Measurements from ENCODE around the gene PRSS53.

PRSS53 gene

GRCh38 chr16:31085873-31086628 is 2.7 kb downstream of the PRSS53 start:
- no peak overlapping the region for H3K27ac ChIP-seq (ENCODE audit: low read length)
- DNase-seq (no peak), ATAC-seq (ENCODE audit: insufficient read depth, low read depth) (no peak)
- H3K27me3 ChIP-seq (ENCODE audit: insufficient read depth, low read length, poor library complexity): no peaks in the 10 kb centered on the region
- no peak overlapping the region for H3K4me3 ChIP-seq (ENCODE audit: low read depth in 1 of 2, low read length in 2 of 2)
- H4K20me1 ChIP-seq (ENCODE audit: insufficient read depth, low read length): peaks cover 42% of the 10 kb centered on the region
- H2AFZ ChIP-seq (ENCODE audit: low read depth, low read length): no peak overlapping the region
- peaks cover 8% of the 10 kb centered on the region for H3K4me1 ChIP-seq (ENCODE audit: insufficient read depth, low read length)
- H3K9me3 ChIP-seq (ENCODE audit: insufficient read depth, low read length, severe bottlenecking): no peaks in the 10 kb centered on the region
- H3K79me2 ChIP-seq (ENCODE audit: insufficient read depth, low read length): peaks cover 20% of the 10 kb centered on the region
- H3K4me2 ChIP-seq (ENCODE audit: insufficient read depth, low read length): no peak overlapping the region
- TF ChIP-seq EZH2 (IDR thresholded peaks at IDR 0.05; ENCODE audit: borderline replicate concordance, low read depth, low read length, severe bottlenecking): no peak
- no peak for TF ChIP-seq CTCF (IDR thresholded peaks at IDR 0.05; ENCODE audit: borderline replicate concordance, extremely low read depth, low read length, poor library complexity, severe bottlenecking)
- peaks cover 87% of the 10 kb centered on the region for H3K36me3 ChIP-seq (ENCODE audit: insufficient read depth, low read length)
- H3K9ac ChIP-seq (ENCODE audit: low read depth, low read length): no peak overlapping the region

- Histone ChIP-seq H3K4me3 (ENCODE audit: low read depth in 1 of 2, low read length in 2 of 2) (no peak overlapping the region), H4K20me1 (ENCODE audit: insufficient read depth, low read length) (peaks cover 49% of the 10 kb centered on the region), H2AFZ (ENCODE audit: low read depth, low read length) (no peak overlapping the region), H3K36me3 (ENCODE audit: insufficient read depth, low read length) (peaks cover 87% of the 10 kb centered on the region), H3K4me1 (ENCODE audit: insufficient read depth, low read length) (peaks cover 11% of the 10 kb centered on the region), H3K27ac (ENCODE audit: low read length) (no peak overlapping the region), H3K9ac (ENCODE audit: low read depth, low read length) (no peak overlapping the region), H3K27me3 (ENCODE audit: insufficient read depth, low read length, poor library complexity) (no peaks in the 10 kb centered on the region), H3K4me2 (ENCODE audit: insufficient read depth, low read length) (no peak overlapping the region), H3K9me3 (ENCODE audit: insufficient read depth, low read length, severe bottlenecking) (no peaks in the 10 kb centered on the region), H3K79me2 (ENCODE audit: insufficient read depth, low read length) (peaks cover 20% of the 10 kb centered on the region)
- DNase-seq: no peak
- no peak for TF ChIP-seq CTCF (IDR thresholded peaks at IDR 0.05; ENCODE audit: borderline replicate concordance, extremely low read depth, low read length, poor library complexity, severe bottlenecking)
- no peak for TF ChIP-seq EZH2 (IDR thresholded peaks at IDR 0.05; ENCODE audit: borderline replicate concordance, low read depth, low read length, severe bottlenecking)
- ATAC-seq (ENCODE audit: insufficient read depth, low read depth): no peak
These were observed 3.3 kb downstream of the PRSS53 start for GRCh38 chr16:31085411-31085810.

- no peaks in the 10 kb centered on the region for H3K9me3 ChIP-seq (ENCODE audit: insufficient read depth, low read length, severe bottlenecking)
- H3K27ac ChIP-seq (ENCODE audit: low read length): no peak overlapping the region
- H3K27me3 ChIP-seq (ENCODE audit: insufficient read depth, low read length, poor library complexity): no peaks in the 10 kb centered on the region
- H3K4me3 ChIP-seq (ENCODE audit: low read depth in 1 of 2, low read length in 2 of 2): no peak overlapping the region
- TF ChIP-seq CTCF (IDR thresholded peaks at IDR 0.05; ENCODE audit: borderline replicate concordance, extremely low read depth, low read length, poor library complexity, severe bottlenecking) (no peak), EZH2 (IDR thresholded peaks at IDR 0.05; ENCODE audit: borderline replicate concordance, low read depth, low read length, severe bottlenecking) (no peak)
- H3K36me3 ChIP-seq (ENCODE audit: insufficient read depth, low read length): peaks cover 88% of the 10 kb centered on the region
- peaks cover 25% of the 10 kb centered on the region for H3K79me2 ChIP-seq (ENCODE audit: insufficient read depth, low read length)
- H3K9ac ChIP-seq (ENCODE audit: low read depth, low read length): no peak overlapping the region
- DNase-seq: no peak
- peaks cover 55% of the 10 kb centered on the region for H4K20me1 ChIP-seq (ENCODE audit: insufficient read depth, low read length)
- peaks cover 15% of the 10 kb centered on the region for H3K4me1 ChIP-seq (ENCODE audit: insufficient read depth, low read length)
- no peak overlapping the region for H2AFZ ChIP-seq (ENCODE audit: low read depth, low read length)
- no peak overlapping the region for H3K4me2 ChIP-seq (ENCODE audit: insufficient read depth, low read length)
- no peak for ATAC-seq (ENCODE audit: insufficient read depth, low read depth)
These were observed 4.0 kb downstream of the PRSS53 start for GRCh38 chr16:31084584-31085302.
